Measurements from ENCODE around the gene PIBF1. TPM values are rescaled to one million over a fixed set of nuclear protein-coding genes. Genes with fewer than 3 reads are reported as not detected.

The PIBF1 gene
- 100 to 1,000 TPM in 1 of 4 donors, 10 to 100 TPM in 3; 21.0 to 159 (median 36.4) TPM for total RNA-seq

- Histone ChIP-seq H3K27me3 (no peaks in the 10 kb centered on the region), H3K9me3 (no peaks in the 10 kb centered on the region), H3K4me3 (peak within 1 kb of the TSS; percentile 85 to 97 (median 86)), H3K27ac (peak within 1 kb of the TSS; percentile 81 to 87 (median 85)), H3K36me3 (peaks cover 0 to 24% (median 0%) of the 10 kb centered on the region in 3 donors), H3K4me1 (peaks cover 0 to 26% (median 4%) of the 10 kb centered on the region in 4 donors)
- TF ChIP-seq POLR2A (IDR thresholded peaks at IDR 0.05): peak; percentile 56 to 93
- TF ChIP-seq CTCF (IDR thresholded peaks at IDR 0.05): peak in 1 of 6 experiments; percentile 14
- peak; percentile 96 to 99 (median 97) for DNase-seq
Measured at GRCh38 chr13:72781451-72782439, at the start of gene PIBF1, which contains the start of gene DIS3. Gene PIBF1, plus strand, starts transcription at chr13:72782133. Its CDS starts 1,337 bp downstream, at chr13:72783470. Gene DIS3, minus strand, starts transcription at chr13:72781900. Its CDS starts 68 bp downstream, at chr13:72781832.

GRCh38 chr13:72737033-72737432 lies 44.9 kb upstream of the PIBF1 start:
- no peak overlapping the region for H3K27ac ChIP-seq
- no peak for DNase-seq

GRCh38 chr13:72740015-72740414 lies 41.9 kb upstream of the PIBF1 start:
- Histone ChIP-seq H3K27me3 (no peaks in the 10 kb centered on the region), H3K4me1 (no peaks in the 10 kb centered on the region), H3K4me3 (no peak overlapping the region), H3K9me3 (no peaks in the 10 kb centered on the region), H3K27ac (no peak overlapping the region), H3K36me3 (peaks cover 0 to 22% (median 0%) of the 10 kb centered on the region in 3 donors)
- DNase-seq: no peak
- TF ChIP-seq POLR2A (IDR thresholded peaks at IDR 0.05) (no peak), CTCF (IDR thresholded peaks at IDR 0.05) (no peak)

More at GRCh38 chr13:72737033-72737432, 44.9 kb upstream of the PIBF1 start:
- Histone ChIP-seq H3K27me3 (no peaks in the 10 kb centered on the region), H3K4me1 (no peaks in the 10 kb centered on the region), H3K36me3 (peaks cover 0 to 15% (median 0%) of the 10 kb centered on the region in 3 donors), H3K4me3 (no peak overlapping the region), H3K9me3 (no peaks in the 10 kb centered on the region)
- TF ChIP-seq POLR2A (IDR thresholded peaks at IDR 0.05) (no peak), CTCF (IDR thresholded peaks at IDR 0.05) (no peak)

GRCh38 chr13:72745260-72745659 lies 36.7 kb upstream of the PIBF1 start:
- no peak for TF ChIP-seq CTCF (IDR thresholded peaks at IDR 0.05)
- no peak for TF ChIP-seq POLR2A (IDR thresholded peaks at IDR 0.05)
- Histone ChIP-seq H3K9me3 (no peaks in the 10 kb centered on the region), H3K27me3 (no peaks in the 10 kb centered on the region), H3K36me3 (peaks cover 0 to 41% (median 0%) of the 10 kb centered on the region in 3 donors), H3K4me3 (no peak overlapping the region), H3K27ac (no peak overlapping the region), H3K4me1 (no peaks in the 10 kb centered on the region)
- no peak for DNase-seq

- no peaks in the 10 kb centered on the region for H3K9me3 ChIP-seq
- TF ChIP-seq CTCF (IDR thresholded peaks at IDR 0.05) (no peak), POLR2A (IDR thresholded peaks at IDR 0.05) (no peak)
- H3K4me3 ChIP-seq: no peak overlapping the region
- H3K36me3 ChIP-seq: peaks cover 0 to 58% (median 0%) of the 10 kb centered on the region in 3 donors
- no peaks in the 10 kb centered on the region for H3K4me1 ChIP-seq
- no peaks in the 10 kb centered on the region for H3K27me3 ChIP-seq
- DNase-seq: no peak
- no peak overlapping the region for H3K27ac ChIP-seq
Measured at GRCh38 chr13:72751220-72751619, 30.7 kb upstream of the PIBF1 start.
